Smooth muscle cell (in vitro differentiated cells): ENCODE measurements around the gene MRPL24. TPM values are rescaled to one million over a fixed set of nuclear protein-coding genes. Genes with fewer than 3 reads are reported as not detected.

Source experiments
- DNase-seq: peaks from one replicate; lab custom pipeline; 2025; ENCODE audit not compliant: unreplicated experiment; lab: John Stamatoyannopoulos, UW
- H2AFZ ChIP-seq: fragments of 200-600 bp; sonication (generic); 2 replicates; pipeline ENCODE4 v1.6.0; 2016; ENCODE audit warnings: antibody characterized with exemption, low read depth, mild to moderate bottlenecking
- H3F3A ChIP-seq: fragments of 200-600 bp; sonication (generic); 2 replicates; pipeline ENCODE4 v1.6.0; 2017; ENCODE audit warnings: antibody characterized with exemption, low read depth
- H3K27ac ChIP-seq: fragments of 200-600 bp; sonication (generic); 2 replicates; pipeline ENCODE4 v1.5.1; 2016; ENCODE audit warnings: low read depth, mild to moderate bottlenecking
- H3K27me3 ChIP-seq: fragments of 200-600 bp; sonication (generic); 2 replicates; pipeline ENCODE4 v1.6.1; 2016; ENCODE audit warnings: low read depth, mild to moderate bottlenecking
- H3K36me3 ChIP-seq: fragments of 200-600 bp; sonication (generic); 2 replicates; pipeline ENCODE4 v1.5.1; 2016; ENCODE audit warnings: low read depth
- H3K4me1 ChIP-seq: fragments of 200-600 bp; sonication (generic); 2 replicates; pipeline ENCODE4 v1.5.1; 2016; ENCODE audit warnings: low read depth
- H3K4me2 ChIP-seq: fragments of 200-600 bp; sonication (generic); 2 replicates; pipeline ENCODE4 v1.6.0; 2016; ENCODE audit warnings: mild to moderate bottlenecking
- H3K4me3 ChIP-seq: fragments of 200-600 bp; sonication (generic); 2 replicates; pipeline ENCODE4 v1.5.1; 2016; ENCODE audit warnings: mild to moderate bottlenecking
- H3K79me2 ChIP-seq: fragments of 200-600 bp; sonication (generic); 2 replicates; pipeline ENCODE4 v1.6.0; 2016; ENCODE audit warnings: low read depth, mild to moderate bottlenecking
- H3K9ac ChIP-seq: fragments of 200-600 bp; sonication (generic); 2 replicates; pipeline ENCODE4 v1.6.0; 2016; ENCODE audit warnings: low read depth
- H3K9me3 ChIP-seq: fragments of 200-600 bp; sonication (generic); replicated peaks from 2 replicates; pipeline ENCODE4 v1.5.1; 2016; ENCODE audit warnings: low read depth
- H4K20me1 ChIP-seq: fragments of 200-600 bp; sonication (generic); 2 replicates; pipeline ENCODE4 v1.6.0; 2016; ENCODE audit warnings: low read depth
- WGBS: methylation state at CpG from one replicate; pipeline ENCODE4 v1.1.7; 2016; ENCODE audit warnings: low lambda C conversion rate; 5-methylcytosine and 5-hydroxymethylcytosine counted together
- polyA plus RNA-seq: library from polyadenylated mRNA; unstranded; fragments of >200 nt; fragmentation: Nextera tagmentation; extraction: Ambion mirVana; gene quantifications from 2 replicates; pipeline ENCODE4 v1.2.1, GENCODE V29; 2016
- total RNA-seq: library from RNA; depleted of rRNA; stranded (reverse); fragments of >200 nt; gene quantifications from 2 replicates; pipeline ENCODE4 v1.2.3, GENCODE V29; 2014
- TF ChIP-seq, protein P1 (sequence below): fragments of 200-600 bp; sonication (generic); IDR thresholded peaks from 2 replicates; pipeline ENCODE4 v1.5.1; 2017; ENCODE audit warnings: borderline replicate concordance, mild to moderate bottlenecking, antibody characterized with exemption; ENCODE audit not compliant: insufficient read depth, poor library complexity, severe bottlenecking

The MRPL24 gene
- total and polyA plus RNA-seq, 2 experiments from 2014 or later: 16.5 to 68.6 TPM

- H3K4me3 ChIP-seq: peak overlapping the region; percentile 75
- TF ChIP-seq, protein P1, sequence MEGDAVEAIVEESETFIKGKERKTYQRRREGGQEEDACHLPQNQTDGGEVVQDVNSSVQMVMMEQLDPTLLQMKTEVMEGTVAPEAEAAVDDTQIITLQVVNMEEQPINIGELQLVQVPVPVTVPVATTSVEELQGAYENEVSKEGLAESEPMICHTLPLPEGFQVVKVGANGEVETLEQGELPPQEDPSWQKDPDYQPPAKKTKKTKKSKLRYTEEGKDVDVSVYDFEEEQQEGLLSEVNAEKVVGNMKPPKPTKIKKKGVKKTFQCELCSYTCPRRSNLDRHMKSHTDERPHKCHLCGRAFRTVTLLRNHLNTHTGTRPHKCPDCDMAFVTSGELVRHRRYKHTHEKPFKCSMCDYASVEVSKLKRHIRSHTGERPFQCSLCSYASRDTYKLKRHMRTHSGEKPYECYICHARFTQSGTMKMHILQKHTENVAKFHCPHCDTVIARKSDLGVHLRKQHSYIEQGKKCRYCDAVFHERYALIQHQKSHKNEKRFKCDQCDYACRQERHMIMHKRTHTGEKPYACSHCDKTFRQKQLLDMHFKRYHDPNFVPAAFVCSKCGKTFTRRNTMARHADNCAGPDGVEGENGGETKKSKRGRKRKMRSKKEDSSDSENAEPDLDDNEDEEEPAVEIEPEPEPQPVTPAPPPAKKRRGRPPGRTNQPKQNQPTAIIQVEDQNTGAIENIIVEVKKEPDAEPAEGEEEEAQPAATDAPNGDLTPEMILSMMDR: no peak
- H3K9me3 ChIP-seq: no peaks in the 10 kb centered on the region
- peaks cover 47% of the 10 kb centered on the region for H3K79me2 ChIP-seq
- 1% methylated on average over 30 of the region's 68 CpGs for WGBS
- no peaks in the 10 kb centered on the region for H4K20me1 ChIP-seq
- H3F3A ChIP-seq: peaks cover 6% of the 10 kb centered on the region
- no peaks in the 10 kb centered on the region for H3K27me3 ChIP-seq
- no peaks in the 10 kb centered on the region for H3K36me3 ChIP-seq
- H3K4me1 ChIP-seq: peaks cover 41% of the 10 kb centered on the region
- H3K4me2 ChIP-seq: peak overlapping the region; percentile 97
- peak overlapping the region; percentile 69 for H3K27ac ChIP-seq
- peak overlapping the region; percentile 80 for H2AFZ ChIP-seq
- peak; percentile 88 for DNase-seq
- H3K9ac ChIP-seq: peak overlapping the region; percentile 81
These were observed 11.0 kb upstream of the MRPL24 start for GRCh38 chr1:156751757-156752481.

DNA sequence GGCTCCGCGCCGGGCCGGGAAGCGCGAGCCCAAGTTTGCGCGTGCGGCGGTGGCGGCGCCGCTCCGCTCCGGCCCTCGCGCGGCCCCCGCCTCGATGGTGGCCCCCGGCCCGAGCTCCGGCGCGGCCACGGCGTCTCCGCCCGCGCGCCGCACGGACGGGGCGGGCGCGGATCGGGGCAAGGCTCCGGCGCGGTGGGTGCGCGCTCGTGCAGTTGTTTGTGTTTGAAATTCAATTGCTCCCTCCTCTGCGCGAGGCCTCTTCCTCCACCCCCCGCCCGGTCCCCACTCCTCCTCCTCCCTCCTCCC lies 10.5 kb upstream of the MRPL24 start, which contains the start of gene HDGF:
Gene HDGF, minus strand, starts transcription at position 225 of the 306 bp plus-strand sequence. CDS start 246 bp downstream, outside the sequence.
- Histone ChIP-seq H2AFZ (peak within 1 kb of the TSS; percentile 80), H3K9ac (peak within 1 kb of the TSS; percentile 100), H3K36me3 (no peaks in the 10 kb centered on the region), H3K4me2 (peak within 1 kb of the TSS; percentile 97), H3K9me3 (no peaks in the 10 kb centered on the region), H3K4me3 (peak within 1 kb of the TSS; percentile 75), H3K4me1 (peaks cover 41% of the 10 kb centered on the region), H3K79me2 (peaks cover 48% of the 10 kb centered on the region), H4K20me1 (no peaks in the 10 kb centered on the region), H3F3A (peaks cover 6% of the 10 kb centered on the region), H3K27ac (peak within 1 kb of the TSS; percentile 100), H3K27me3 (no peaks in the 10 kb centered on the region)
- WGBS: under 1% methylated on average over 38 of the region's 48 CpGs
- TF ChIP-seq, protein P1: no peak
- DNase-seq: no peak

- Histone ChIP-seq H3K9ac (peak overlapping the region; percentile 100), H3K27ac (peak overlapping the region; percentile 100), H3K36me3 (no peaks in the 10 kb centered on the region), H2AFZ (peak overlapping the region; percentile 34), H4K20me1 (no peaks in the 10 kb centered on the region), H3K79me2 (peaks cover 53% of the 10 kb centered on the region), H3K9me3 (no peaks in the 10 kb centered on the region), H3K4me3 (peak overlapping the region; percentile 75), H3K4me1 (peaks cover 46% of the 10 kb centered on the region), H3K4me2 (peak overlapping the region; percentile 97), H3F3A (peaks cover 6% of the 10 kb centered on the region), H3K27me3 (no peaks in the 10 kb centered on the region)
- WGBS: under 1% methylated on average over 53 of the region's 64 CpGs
- TF ChIP-seq, protein P1: no peak
- DNase-seq: peak; percentile 47
These were observed 10.0 kb upstream of the MRPL24 start for GRCh38 chr1:156750711-156751450.
